ENCODE results near the gene PKIG.
"Not testable (repeated sequence)": the region's sequence is repeated elsewhere in the genome, so short reads cannot be mapped to it uniquely, and the experiment has no call there.

PKIG gene

GRCh38 chr20:44643596-44644229 lies 61.3 kb downstream of the PKIG start:
- peak; percentile 62 to 81 for DNase-seq

- DNase-seq, result no peak
Observed at GRCh38 chr20:44644230-44644617, 61.8 kb downstream of the PKIG start.

GRCh38 chr20:44644667-44645131 lies 62.3 kb downstream of the PKIG start:
- DNase-seq, result no peak

- DNase-seq, result no peak
Observed at GRCh38 chr20:44646023-44646640, 63.8 kb downstream of the PKIG start.

GRCh38 chr20:44646641-44647274 lies 64.4 kb downstream of the PKIG start:
- DNase-seq, result no peak

GRCh38 chr20:44648068-44648467 lies 65.7 kb downstream of the PKIG start:
- no peak for DNase-seq

GRCh38 chr20:44648579-44648978 lies 66.2 kb downstream of the PKIG start:
- DNase-seq, result no peak

GRCh38 chr20:44649126-44649525 lies 66.7 kb downstream of the PKIG start:
- no peak for DNase-seq

GRCh38 chr20:44649976-44650375 lies 67.6 kb downstream of the PKIG start:
- no peak for DNase-seq

- no peak for DNase-seq
Observed at GRCh38 chr20:44650771-44651433, 68.5 kb downstream of the PKIG start.

- DNase-seq, result no peak
Observed at GRCh38 chr20:44651434-44651683, 69.0 kb downstream of the PKIG start.

GRCh38 chr20:44651684-44652423 lies 69.5 kb downstream of the PKIG start, which contains the start of gene ADA:
ADA (minus strand) TSS chr20:44651699; CDS start chr20:44651607, 92 bp downstream.
- DNase-seq, result peak in 1 of 2 experiments; percentile 69

GRCh38 chr20:44653546-44653945 lies 71.2 kb downstream of the PKIG start:
- DNase-seq, result no peak

- not testable (repeated sequence) for DNase-seq
Observed at GRCh38 chr20:44654210-44654609, 71.8 kb downstream of the PKIG start.

- DNase-seq, result no peak
Observed at GRCh38 chr20:44656448-44656847, 74.1 kb downstream of the PKIG start.

- DNase-seq, result no peak
Observed at GRCh38 chr20:44657875-44658274, 75.5 kb downstream of the PKIG start.

GRCh38 chr20:44658810-44659209 lies 76.4 kb downstream of the PKIG start:
- DNase-seq, result no peak

GRCh38 chr20:44659931-44660330 lies 77.6 kb downstream of the PKIG start:
- DNase-seq, result no peak

- DNase-seq, result no peak
Observed at GRCh38 chr20:44660581-44660980, 78.2 kb downstream of the PKIG start.

GRCh38 chr20:44662261-44662660 lies 79.9 kb downstream of the PKIG start:
- no peak for DNase-seq

- DNase-seq, result no peak
Observed at GRCh38 chr20:44664131-44664530, 81.8 kb downstream of the PKIG start.

GRCh38 chr20:44666066-44666465 lies 83.7 kb downstream of the PKIG start:
- DNase-seq, result no peak

Measured in SW 1271 (cell line).